ENCODE results near the gene TRHDE.

- TF ChIP-seq CTCF (IDR thresholded peaks at IDR 0.05): no peak
- TF ChIP-seq POLR2A (IDR thresholded peaks at IDR 0.05): no peak
- TF ChIP-seq POLR2AphosphoS5 (IDR thresholded peaks at IDR 0.05): no peak
Observed at GRCh38 chr12:72323881-72324280, 51.7 kb downstream of the TRHDE start.

Data from breast epithelium (tissue), 3 donors.